Progenitor cell of endocrine pancreas (in vitro differentiated cells): ENCODE results near the gene PDE9A. TPM values are rescaled to one million over a fixed set of nuclear protein-coding genes. Genes with fewer than 3 reads are reported as not detected.
A peak's percentile ranks its signal among the peaks of the same experiment; 100 is the strongest.
"Not testable (repeated sequence)": the region's sequence is repeated elsewhere in the genome, so short reads cannot be mapped to it uniquely, and the experiment has no call there.

Experiments used
- DNase-seq: peaks from one replicate; pipeline ENCODE4 v3.0.0; 2021; ENCODE audit warnings: low spot score; ENCODE audit not compliant: unreplicated experiment
- H3K27ac Mint-ChIP-seq: 2 replicates; pipeline ENCODE4 v1.8.0; 2021; ENCODE audit warnings: mild to moderate bottlenecking, moderate library complexity, mixed read lengths
- H3K27me3 Mint-ChIP-seq: 2 replicates; pipeline ENCODE4 v1.8.0; 2021; ENCODE audit warnings: mixed read lengths
- H3K36me3 Mint-ChIP-seq: 2 replicates; pipeline ENCODE4 v1.8.0; 2022; ENCODE audit warnings: mixed read lengths; ENCODE audit not compliant: insufficient read depth
- H3K4me1 Mint-ChIP-seq: 2 replicates; pipeline ENCODE4 v1.8.0; 2021; ENCODE audit warnings: low read depth, mixed read lengths
- H3K4me3 Mint-ChIP-seq: 2 replicates; pipeline ENCODE4 v1.8.0; 2021; ENCODE audit warnings: low read depth, mild to moderate bottlenecking, moderate library complexity, mixed read lengths
- H3K9me3 Mint-ChIP-seq: 2 replicates; pipeline ENCODE4 v1.8.0; 2021; ENCODE audit warnings: low read depth, mixed read lengths
- CTCF ChIP-seq: fragments of 200-600 bp; sonication (generic); IDR thresholded peaks from one replicate; pipeline ENCODE4 v1.5.0; 2021; ENCODE audit warnings: antibody characterized with exemption, mild to moderate bottlenecking; ENCODE audit not compliant: unreplicated experiment
- total RNA-seq: library from RNA; stranded (reverse); gene quantifications from 2 replicates; pipeline ENCODE4 v1.2.1, GENCODE V29; 2021

PDE9A gene
- total RNA-seq, 1 donor from 2014 or later = 57.0 TPM

- Mint-ChIP-seq H3K9me3 (no peaks in the 10 kb centered on the region), H3K4me3 (peak overlapping the region; percentile 44), H3K27me3 (peaks cover 11% of the 10 kb centered on the region), H3K36me3 (no peaks in the 10 kb centered on the region), H3K4me1 (peaks cover 41% of the 10 kb centered on the region), H3K27ac (no peak overlapping the region)
- no peak for DNase-seq
- no peak for TF ChIP-seq CTCF
These were observed 29.7 kb upstream of the PDE9A start for GRCh38 chr21:42623694-42624093.

- peak overlapping the region; percentile 26 for H3K27ac Mint-ChIP-seq
- no peaks in the 10 kb centered on the region for H3K9me3 Mint-ChIP-seq
- no peak for TF ChIP-seq CTCF
- H3K4me1 Mint-ChIP-seq = peaks cover 41% of the 10 kb centered on the region
- no peaks in the 10 kb centered on the region for H3K36me3 Mint-ChIP-seq
- peak overlapping the region; percentile 44 for H3K4me3 Mint-ChIP-seq
- no peak for DNase-seq
- peaks cover 7% of the 10 kb centered on the region for H3K27me3 Mint-ChIP-seq
These were observed 29.2 kb upstream of the PDE9A start for GRCh38 chr21:42624095-42624790.

- no peaks in the 10 kb centered on the region for H3K36me3 Mint-ChIP-seq
- H3K27me3 Mint-ChIP-seq = peaks cover 4% of the 10 kb centered on the region
- H3K9me3 Mint-ChIP-seq = no peaks in the 10 kb centered on the region
- peak overlapping the region; percentile 33 for H3K4me3 Mint-ChIP-seq
- TF ChIP-seq CTCF = no peak
- H3K27ac Mint-ChIP-seq = peak overlapping the region; percentile 26
- peaks cover 41% of the 10 kb centered on the region for H3K4me1 Mint-ChIP-seq
- no peak for DNase-seq
These were observed 28.5 kb upstream of the PDE9A start for GRCh38 chr21:42624936-42625335.

- DNase-seq = no peak
- Mint-ChIP-seq H3K9me3 (no peaks in the 10 kb centered on the region), H3K36me3 (no peaks in the 10 kb centered on the region), H3K27ac (no peak overlapping the region), H3K4me1 (peaks cover 42% of the 10 kb centered on the region), H3K27me3 (peaks cover 4% of the 10 kb centered on the region), H3K4me3 (no peak overlapping the region)
- TF ChIP-seq CTCF = no peak
These were observed 27.2 kb upstream of the PDE9A start for GRCh38 chr21:42626171-42626570.

GRCh38 chr21:42627527-42628289 lies 25.7 kb upstream of the PDE9A start:
- peaks cover 4% of the 10 kb centered on the region for H3K27me3 Mint-ChIP-seq
- peak overlapping the region; percentile 60 for H3K27ac Mint-ChIP-seq
- DNase-seq = no peak
- no peak overlapping the region for H3K4me3 Mint-ChIP-seq
- H3K4me1 Mint-ChIP-seq = peaks cover 38% of the 10 kb centered on the region
- H3K9me3 Mint-ChIP-seq = no peaks in the 10 kb centered on the region
- no peak for TF ChIP-seq CTCF
- H3K36me3 Mint-ChIP-seq = no peaks in the 10 kb centered on the region

- not testable (repeated sequence) for H3K4me3 Mint-ChIP-seq, DNase-seq, H3K27ac Mint-ChIP-seq, H3K36me3 Mint-ChIP-seq, H3K9me3 Mint-ChIP-seq, H3K27me3 Mint-ChIP-seq
- H3K4me1 Mint-ChIP-seq = peaks cover 31% of the 10 kb centered on the region
These were observed 24.9 kb upstream of the PDE9A start for GRCh38 chr21:42628466-42629061.
